AG04450 (cell line): ENCODE measurements around the gene ANTXR1. TPM values are rescaled to one million over a fixed set of nuclear protein-coding genes. Genes with fewer than 3 reads are reported as not detected.
"Not testable (repeated sequence)": the region's sequence is repeated elsewhere in the genome, so short reads cannot be mapped to it uniquely, and the experiment has no call there.

Experiments
- CTCF ChIA-PET: fragments of 300-600, 350-600 bp; formaldehyde crosslinking; extraction: SDS; loops from one replicate; lab custom pipeline; 2022; ENCODE audit warnings: antibody characterized with exemption, inconsistent platforms; lab: Charles Lee
- POLR2A ChIA-PET: fragments of 350-600 bp; formaldehyde crosslinking; extraction: SDS; loops from one replicate; lab custom pipeline; 2021; ENCODE audit warnings: antibody characterized with exemption, inconsistent platforms; lab: Yijun Ruan, JAX
- DNase-seq: peaks from one replicate; pipeline ENCODE4 v3.0.0-alpha.2; 2011; ENCODE audit warnings: low read depth, low spot score
- H3K27ac ChIP-seq: one replicate; pipeline ENCODE4 v1.5.1; 2012; ENCODE audit warnings: low read depth, low read length, control low read depth
- H3K27me3 ChIP-seq: one replicate; pipeline ENCODE4 v1.6.0; 2012; ENCODE audit warnings: low read length; ENCODE audit not compliant: control insufficient read depth, insufficient read depth
- H3K4me3 ChIP-seq: 2 replicates; pipeline ENCODE4 v1.5.1; 2011; ENCODE audit warnings: mild to moderate bottlenecking, low read depth, low read length, control low read depth
- H3K9me3 ChIP-seq: 2 replicates; pipeline ENCODE4 v1.5.1; 2012; ENCODE audit warnings: low read length; ENCODE audit not compliant: control insufficient read depth, insufficient read depth
- polyA plus RNA-seq: library from polyadenylated mRNA; depleted of rRNA; stranded (reverse); fragments of >200 nt; gene quantifications from 2 replicates; pipeline ENCODE4 v1.2.3, GENCODE V29; 2011
- TF ChIP-seq, protein P1 (sequence below): IDR thresholded peaks from 2 replicates; pipeline ENCODE4 v1.5.1; 2011; ENCODE audit warnings: low read depth, low read length, control low read depth, inconsistent platforms

ANTXR1 gene
- polyA plus RNA-seq, 1 experiment, result 113 TPM

- TF ChIP-seq, protein P1, sequence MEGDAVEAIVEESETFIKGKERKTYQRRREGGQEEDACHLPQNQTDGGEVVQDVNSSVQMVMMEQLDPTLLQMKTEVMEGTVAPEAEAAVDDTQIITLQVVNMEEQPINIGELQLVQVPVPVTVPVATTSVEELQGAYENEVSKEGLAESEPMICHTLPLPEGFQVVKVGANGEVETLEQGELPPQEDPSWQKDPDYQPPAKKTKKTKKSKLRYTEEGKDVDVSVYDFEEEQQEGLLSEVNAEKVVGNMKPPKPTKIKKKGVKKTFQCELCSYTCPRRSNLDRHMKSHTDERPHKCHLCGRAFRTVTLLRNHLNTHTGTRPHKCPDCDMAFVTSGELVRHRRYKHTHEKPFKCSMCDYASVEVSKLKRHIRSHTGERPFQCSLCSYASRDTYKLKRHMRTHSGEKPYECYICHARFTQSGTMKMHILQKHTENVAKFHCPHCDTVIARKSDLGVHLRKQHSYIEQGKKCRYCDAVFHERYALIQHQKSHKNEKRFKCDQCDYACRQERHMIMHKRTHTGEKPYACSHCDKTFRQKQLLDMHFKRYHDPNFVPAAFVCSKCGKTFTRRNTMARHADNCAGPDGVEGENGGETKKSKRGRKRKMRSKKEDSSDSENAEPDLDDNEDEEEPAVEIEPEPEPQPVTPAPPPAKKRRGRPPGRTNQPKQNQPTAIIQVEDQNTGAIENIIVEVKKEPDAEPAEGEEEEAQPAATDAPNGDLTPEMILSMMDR, result no peak
- DNase-seq, result no peak
- ChIA-PET POLR2A (no interaction called here), CTCF (interaction anchor here (1.0 to 1.8 kb wide), 2 partner anchors 9 to 710 kb away, joined by 3 to 6 read pairs; no protein-coding TSS in a partner anchor)
- H3K9me3 ChIP-seq, result no peaks in the 10 kb centered on the region; the same call in 1 of the 2 replicates
- no peak overlapping the region for H3K27ac ChIP-seq
- no peaks in the 10 kb centered on the region for H3K27me3 ChIP-seq
- H3K4me3 ChIP-seq, result no peak overlapping the region
Measured at GRCh38 chr2:69173706-69174105, 160.7 kb downstream of the ANTXR1 start.

DNA sequence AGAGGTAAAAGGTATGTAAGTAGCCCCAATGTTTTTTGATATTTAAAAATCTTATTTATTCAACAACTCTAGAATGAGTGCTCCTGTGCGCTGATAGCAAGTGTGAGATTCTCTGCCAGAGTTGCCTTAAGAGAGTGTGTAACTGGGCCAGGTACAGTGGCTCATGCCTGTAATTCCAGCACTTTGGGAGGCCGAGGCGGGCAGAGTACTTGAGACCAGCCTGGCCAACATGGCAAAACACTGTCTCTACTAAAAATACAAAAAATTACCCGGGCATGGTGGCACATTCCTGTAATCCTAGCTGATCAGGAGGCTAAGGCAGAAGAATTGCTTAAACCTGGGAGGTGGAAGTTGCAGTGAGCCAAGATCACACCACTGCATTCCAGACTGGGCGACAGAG, 161.2 kb downstream of the ANTXR1 start:
- H3K27me3 ChIP-seq, H3K9me3 ChIP-seq, H3K4me3 ChIP-seq, DNase-seq, H3K27ac ChIP-seq, CTCF ChIA-PET, POLR2A ChIA-PET: not testable (repeated sequence)

GRCh38 chr2:69175790-69176715, 163.1 kb downstream of the ANTXR1 start:
- Histone ChIP-seq H3K9me3 (no peaks in the 10 kb centered on the region; the same call in 1 of the 2 replicates), H3K4me3 (no peak overlapping the region), H3K27ac (peak overlapping the region; percentile 43), H3K27me3 (no peaks in the 10 kb centered on the region)
- no peak for DNase-seq
- TF ChIP-seq, protein P1, result no peak
- ChIA-PET CTCF (interaction anchor here (0.5 to 0.8 kb wide), 2 partner anchors 164 to 232 kb away, joined by 4 read pairs; no protein-coding TSS in a partner anchor), POLR2A (interaction anchor here (0.6 to 1.7 kb wide), 4 partner anchors 14 to 60 kb away, joined by 3 to 8 read pairs (median 5); no protein-coding TSS in a partner anchor)

GRCh38 chr2:69177063-69177771, 164.2 kb downstream of the ANTXR1 start:
- CTCF ChIA-PET, result no interaction called here
- H3K4me3 ChIP-seq, result peak overlapping the region; percentile 34; the same call in 1 of the 2 replicates

More at GRCh38 chr2:69177063-69177771, 164.2 kb downstream of the ANTXR1 start:
- Histone ChIP-seq H3K9me3 (no peaks in the 10 kb centered on the region; the same call in 1 of the 2 replicates), H3K27ac (peak overlapping the region; percentile 99), H3K27me3 (no peaks in the 10 kb centered on the region)
- POLR2A ChIA-PET, result interaction anchor here (0.6 to 2.1 kb wide), 13 partner anchors 13 to 149 kb away, joined by 3 to 19 read pairs (median 5); no protein-coding TSS in a partner anchor
- DNase-seq, result peak; percentile 90
- TF ChIP-seq, protein P1, result no peak
